NCI-H774 (cell line): ENCODE results near the gene EMC8.

Experiments used
- DNase-seq: peaks from one replicate; lab custom pipeline; 2025; lab: John Stamatoyannopoulos, UW

EMC8 gene

GRCh38 chr16:85755929-85756768, 43.2 kb downstream of the EMC8 start:
- no peak for DNase-seq

GRCh38 chr16:85754413-85754812, 44.9 kb downstream of the EMC8 start:
- DNase-seq = no peak

DNA sequence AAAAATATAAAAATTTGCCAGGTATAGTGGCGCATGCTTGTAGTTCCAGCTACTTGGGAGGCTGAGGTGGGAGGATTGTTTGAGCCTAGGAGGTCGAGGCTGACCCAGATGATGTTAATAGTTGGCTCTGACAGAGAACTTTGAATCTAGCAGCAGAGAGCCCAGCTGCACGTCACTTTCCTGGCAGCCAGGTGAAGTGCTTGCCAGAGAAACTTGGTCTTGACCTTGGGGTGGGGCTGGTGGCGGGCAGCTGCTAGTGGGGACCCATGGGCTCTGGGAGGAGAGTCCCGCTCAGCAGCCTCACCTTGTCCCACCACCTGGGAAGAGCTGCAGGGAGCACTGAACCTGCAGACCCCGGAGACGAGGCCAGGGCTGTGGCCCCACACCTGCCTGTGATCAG, 45.4 kb downstream of the EMC8 start:
- no peak for DNase-seq

DNA sequence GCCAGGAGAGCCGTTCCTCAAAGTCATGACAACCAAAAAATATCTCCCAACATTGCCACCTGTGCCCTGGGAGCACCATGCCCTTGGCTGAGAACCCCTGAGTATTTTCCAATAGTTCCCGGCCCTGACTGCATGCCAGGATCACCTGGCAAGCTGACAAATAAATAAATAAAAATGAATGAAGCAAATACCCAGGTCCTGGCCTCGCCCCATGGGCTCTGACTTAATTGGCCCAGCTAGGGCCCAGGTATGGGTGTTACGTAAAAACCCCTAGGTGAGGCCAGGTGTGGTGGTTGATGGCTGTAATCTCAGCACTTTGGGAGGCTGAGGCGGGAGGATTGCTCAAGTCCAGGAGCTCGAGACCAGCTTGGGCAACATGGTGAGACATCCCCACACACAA, 45.8 kb downstream of the EMC8 start:
- no peak for DNase-seq

GRCh38 chr16:85752511-85753420, 46.6 kb downstream of the EMC8 start:
- no peak for DNase-seq

GRCh38 chr16:85751698-85752501, 47.4 kb downstream of the EMC8 start:
- DNase-seq = no peak

DNA sequence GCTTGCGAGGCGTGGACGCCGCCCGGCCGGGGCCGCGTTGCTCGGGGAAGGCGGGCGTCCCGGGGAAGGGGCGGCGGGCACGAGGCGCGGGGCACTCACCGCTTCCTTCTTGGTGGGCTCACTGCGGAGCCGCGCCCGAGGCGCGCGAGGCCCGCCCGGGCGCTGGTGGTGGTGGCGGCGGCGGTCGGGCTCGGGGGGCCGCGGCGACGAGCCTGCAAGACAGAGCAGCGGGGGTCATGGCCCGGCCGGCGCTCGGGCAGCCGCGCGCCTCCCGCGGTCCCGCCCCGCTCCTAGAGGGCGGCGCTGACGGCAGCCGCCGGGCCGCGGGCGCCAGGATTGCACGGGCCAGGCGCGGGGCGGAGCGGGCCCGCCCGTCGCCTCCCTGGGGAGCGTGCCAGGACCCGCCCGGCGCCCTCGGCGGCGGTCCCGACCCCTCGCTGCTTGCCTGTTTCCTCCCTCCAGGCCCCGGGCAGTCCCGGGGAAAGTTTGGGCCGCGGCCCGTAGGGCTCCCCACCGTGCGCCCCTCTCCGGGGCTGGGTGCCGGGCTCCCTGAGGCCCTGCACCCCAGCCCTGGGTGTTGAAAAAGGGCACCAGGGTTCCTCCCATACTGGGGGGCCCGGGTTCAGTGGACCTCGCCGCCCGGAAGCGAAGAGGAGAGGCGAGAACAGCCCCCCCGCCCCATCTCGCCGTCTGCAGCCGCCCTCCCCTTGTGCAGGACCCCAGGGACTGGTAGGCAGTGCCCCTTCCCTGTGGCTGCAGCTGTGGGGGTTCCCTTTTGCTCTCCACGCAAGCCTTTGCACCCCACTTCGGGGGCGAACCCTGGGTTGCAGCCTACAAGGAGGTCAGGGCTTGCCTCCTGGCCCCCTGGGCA, 48.3 kb downstream of the EMC8 start, which contains the start of gene C16orf74:
Gene C16orf74, minus strand, starts transcription at position 270 of the 871 bp plus-strand sequence. CDS start 15,879 bp downstream, outside the sequence.
- no peak for DNase-seq

DNA sequence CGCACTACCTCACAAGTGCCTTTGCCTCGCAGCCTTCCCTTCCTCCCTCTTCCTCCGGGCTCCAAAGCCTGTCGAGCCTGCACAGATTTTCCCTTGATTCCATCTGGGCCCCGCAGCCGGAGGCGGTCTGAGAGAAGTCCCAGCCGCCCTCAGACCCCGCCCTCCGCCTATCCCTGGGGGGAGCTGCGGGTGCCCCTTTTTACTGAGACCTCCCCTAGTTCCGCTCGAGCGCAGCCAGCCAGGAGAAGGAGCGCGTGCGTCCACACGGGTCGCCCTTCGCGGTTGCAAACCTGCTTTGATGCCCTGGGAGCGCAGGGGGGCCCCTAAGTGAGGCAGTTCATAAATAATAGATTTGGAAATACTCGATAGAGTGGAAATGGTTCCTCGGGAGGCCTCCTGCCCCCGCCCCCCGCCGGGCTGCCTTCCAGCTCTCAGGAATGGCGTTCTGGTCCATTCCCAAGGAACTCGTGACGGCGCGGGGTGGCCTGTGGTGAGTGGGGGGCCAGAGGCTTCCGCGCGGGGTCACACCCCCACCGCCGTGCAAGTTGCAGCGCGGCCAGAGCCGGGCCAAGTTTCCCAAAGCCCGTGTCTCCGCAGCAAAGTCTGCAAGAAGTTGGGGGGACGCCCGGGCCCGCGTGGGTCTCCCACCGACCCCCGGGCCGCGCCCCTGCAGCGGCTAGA, 49.1 kb downstream of the EMC8 start:
- no peak for DNase-seq

- no peak for DNase-seq
These were observed 49.6 kb downstream of the EMC8 start for GRCh38 chr16:85749771-85750145.

DNA sequence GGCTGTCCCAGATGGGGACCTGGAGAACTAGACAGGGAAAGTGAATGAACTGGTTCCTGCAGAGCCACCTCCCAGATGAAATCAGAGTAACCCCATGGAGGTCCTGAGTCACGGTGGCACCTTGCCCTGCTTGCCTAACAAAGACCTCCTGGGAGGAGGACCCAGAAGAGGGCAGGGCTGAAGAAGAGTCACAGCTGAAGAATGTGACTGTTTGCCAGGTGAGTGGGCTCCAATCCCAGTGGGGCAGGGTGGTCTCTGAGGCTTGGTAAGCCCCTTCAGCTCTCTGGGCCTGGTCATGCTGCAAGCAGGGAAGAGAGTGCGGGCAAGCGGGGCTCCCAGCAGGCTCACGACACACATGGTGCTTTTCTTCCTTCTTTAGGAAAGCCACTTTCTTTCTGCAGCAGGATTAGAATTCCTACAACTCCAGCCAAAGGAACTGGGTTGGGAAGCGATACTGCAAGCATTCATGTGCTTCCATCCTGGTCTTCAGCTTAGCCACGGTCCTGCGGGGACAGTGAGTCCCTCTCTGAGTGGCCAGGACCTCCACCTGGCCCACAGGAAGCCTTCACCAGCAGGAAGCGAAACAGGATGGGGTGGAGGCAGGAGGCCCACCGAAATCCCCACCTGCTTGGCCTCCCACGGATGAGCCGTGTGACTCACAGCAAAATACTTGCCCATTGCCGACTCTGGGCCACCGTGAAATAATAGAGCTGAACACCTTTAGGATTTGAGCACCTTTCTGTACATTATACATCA, 52.7 kb downstream of the EMC8 start:
- DNase-seq = no peak

DNA sequence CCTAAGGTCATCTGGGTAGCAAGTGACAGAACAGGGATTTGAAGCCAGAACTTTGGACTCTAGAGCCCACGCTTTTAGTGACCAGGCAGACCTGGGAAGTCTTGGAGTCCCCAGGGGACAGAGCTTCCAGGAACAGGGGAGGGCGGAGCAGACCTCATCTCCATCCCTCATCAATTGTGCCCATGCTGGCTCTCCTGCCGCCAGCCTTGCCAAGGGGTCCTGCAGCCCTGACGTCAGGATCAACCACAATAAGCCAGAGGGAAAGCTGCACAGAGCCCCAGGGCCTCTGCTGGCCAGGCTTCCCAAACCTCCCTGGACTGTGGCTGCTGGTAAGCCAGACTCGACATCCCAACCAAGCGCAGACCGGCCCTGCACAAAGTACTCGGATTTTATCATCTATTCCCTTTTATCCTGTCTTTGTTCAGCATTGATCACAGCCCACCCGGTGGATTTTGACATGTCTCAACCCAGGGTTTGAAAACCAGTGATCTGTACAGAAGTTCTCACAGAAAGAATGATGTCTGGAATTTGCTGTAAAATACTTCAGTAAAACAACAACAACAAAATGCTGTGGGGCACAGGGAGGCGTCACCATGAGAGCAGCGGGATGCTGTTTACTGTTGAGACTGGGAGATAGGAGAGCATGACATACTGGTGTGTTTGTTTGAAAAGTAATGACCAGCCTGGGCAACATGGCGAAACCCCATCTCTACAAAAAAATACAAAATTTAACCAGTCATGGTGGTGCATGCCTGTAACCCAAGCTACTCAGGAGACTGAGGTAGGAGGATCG, 60.2 kb downstream of the EMC8 start:
- DNase-seq = no peak

GRCh38 chr16:85736921-85737320, 62.4 kb downstream of the EMC8 start:
- no peak for DNase-seq

DNA sequence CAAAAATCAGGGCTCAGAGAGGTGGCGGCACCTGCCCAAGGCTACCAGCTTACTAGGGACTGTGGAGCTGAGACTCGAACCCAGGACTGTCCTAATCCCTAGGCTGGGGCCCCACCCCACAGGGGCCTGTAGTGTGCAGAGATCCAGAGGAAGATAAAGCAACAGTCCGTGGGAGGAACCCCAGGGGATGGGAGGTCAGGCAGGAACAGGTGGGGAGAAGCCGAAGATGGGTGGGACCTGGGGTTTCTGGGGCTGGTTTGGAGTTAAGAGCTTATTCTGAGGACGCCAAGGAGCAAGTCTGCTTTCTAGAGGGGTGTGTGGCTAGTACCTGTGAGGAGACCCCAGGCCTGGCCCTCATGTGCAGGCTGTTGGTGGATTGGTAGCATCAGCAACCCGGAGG, 63.4 kb downstream of the EMC8 start:
- no peak for DNase-seq

DNA sequence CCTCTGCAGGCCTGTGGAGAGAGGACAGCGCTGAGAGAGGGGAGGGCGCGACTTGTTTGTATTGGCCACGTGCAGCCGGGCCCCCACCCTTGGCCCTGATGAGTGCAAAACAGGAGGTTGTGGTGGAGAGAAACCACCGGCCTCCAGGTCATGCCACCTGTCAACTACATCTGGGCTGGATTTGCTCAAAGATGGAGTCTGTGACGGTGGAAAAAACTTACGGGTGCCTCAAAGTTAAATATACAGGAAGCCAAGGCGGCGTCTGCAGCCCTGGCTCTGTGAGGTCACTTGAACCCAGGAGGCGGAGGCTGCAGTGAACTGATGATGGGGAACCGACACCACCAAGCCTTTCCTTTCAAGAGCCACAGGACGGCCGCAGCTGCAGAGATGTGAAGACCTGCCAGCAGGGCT, 64.1 kb downstream of the EMC8 start:
- DNase-seq = no peak

- no peak for DNase-seq
These were observed 64.9 kb downstream of the EMC8 start for GRCh38 chr16:85734311-85735017.

GRCh38 chr16:85733839-85734170, 65.5 kb downstream of the EMC8 start:
- DNase-seq = no peak

DNA sequence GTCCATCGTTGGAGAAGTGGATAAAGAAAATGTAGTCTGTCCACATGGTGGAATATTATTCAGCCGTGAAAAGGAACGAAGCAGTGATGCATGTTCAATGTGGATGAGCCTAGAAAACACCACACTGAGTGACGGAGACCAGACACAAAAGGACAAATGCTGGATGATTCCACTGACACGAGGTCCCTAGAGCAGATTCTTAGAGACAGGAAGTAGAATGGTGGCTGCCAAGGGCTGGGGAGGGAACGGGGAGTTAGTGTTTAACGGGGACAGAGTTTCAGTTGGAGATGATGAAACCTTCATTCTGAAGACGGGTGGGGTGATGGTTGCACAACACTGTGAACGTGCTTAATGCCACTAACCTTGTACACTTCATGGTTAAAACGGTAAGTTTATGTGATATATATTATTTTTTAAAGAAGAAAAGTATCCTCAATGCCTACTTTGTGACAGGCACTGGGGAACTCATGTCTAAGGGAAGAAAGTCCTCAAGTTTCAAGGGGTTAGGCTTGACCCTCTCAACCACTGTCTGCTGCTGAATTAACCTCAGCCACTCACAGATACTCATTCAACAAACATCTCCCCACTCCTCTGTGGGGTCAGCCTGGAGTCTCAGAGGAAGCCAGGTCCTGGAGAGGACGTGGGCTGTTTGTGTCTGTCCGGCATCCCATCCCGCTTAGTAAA, 66.0 kb downstream of the EMC8 start:
- DNase-seq = no peak

DNA sequence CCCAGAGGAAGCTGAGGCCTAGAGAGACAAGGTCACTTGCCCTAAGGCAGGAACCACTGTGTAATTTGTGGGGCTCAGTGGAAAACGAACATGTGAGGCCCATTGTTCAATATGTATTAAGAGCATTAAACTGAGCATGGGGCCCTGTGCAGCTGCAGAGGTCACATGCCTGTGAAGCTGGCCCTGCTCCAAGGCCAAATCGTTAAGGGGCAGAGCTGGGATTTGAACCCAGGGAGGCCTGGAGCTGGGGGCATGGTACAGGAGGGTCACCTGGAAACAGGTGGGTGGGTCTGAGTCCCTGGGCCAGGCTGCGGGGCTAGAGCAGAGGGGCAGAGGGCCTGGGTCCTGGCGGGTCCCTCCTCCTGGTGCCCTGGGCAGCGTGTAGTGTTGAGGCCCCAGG, 68.2 kb downstream of the EMC8 start:
- DNase-seq = no peak
